WTC11 (cell line): Measurements from ENCODE around the gene TDRD1.

Experiments used
- IRF2 ChIP-seq: sonication (generic); formaldehyde crosslinking; IDR thresholded peaks from 2 replicates; pipeline ENCODE4 v1.8.0; 2022; ENCODE audit warnings: low read depth, missing genetic modification reagents, borderline replicate concordance
- NR3C1 ChIP-seq: sonication (generic); formaldehyde crosslinking; conservative IDR thresholded peaks from 2 replicates; pipeline ENCODE4 v1.8.1; 2023; ENCODE audit warnings: low read depth, mild to moderate bottlenecking, missing genetic modification reagents
- SOX15 ChIP-seq: fragments of 250-450 bp; sonication (Bioruptor Pico); IDR thresholded peaks from 2 replicates; pipeline ENCODE4 v1.9.0; 2021; ENCODE audit warnings: mild to moderate bottlenecking
- SP1 ChIP-seq: sonication (generic); formaldehyde crosslinking; conservative IDR thresholded peaks from 2 replicates; pipeline ENCODE4 v1.8.1; 2022; ENCODE audit warnings: missing genetic modification reagents
- TEAD1 ChIP-seq: sonication (generic); formaldehyde crosslinking; IDR thresholded peaks from 2 replicates; pipeline ENCODE4 v1.8.0; 2022; ENCODE audit warnings: mild to moderate bottlenecking, missing genetic modification reagents
- TEAD4 ChIP-seq: sonication (generic); formaldehyde crosslinking; IDR thresholded peaks from 2 replicates; pipeline ENCODE4 v1.8.0; 2022; ENCODE audit warnings: mild to moderate bottlenecking, missing genetic modification reagents
- TP53 ChIP-seq: sonication (generic); formaldehyde crosslinking; IDR thresholded peaks from 2 replicates; pipeline ENCODE4 v1.8.1; 2023; ENCODE audit warnings: mild to moderate bottlenecking, missing genetic modification reagents
- ZNF138 ChIP-seq: sonication (generic); formaldehyde crosslinking; conservative IDR thresholded peaks from 2 replicates; pipeline ENCODE4 v1.8.1; 2022; ENCODE audit warnings: mild to moderate bottlenecking, moderate library complexity, missing genetic modification reagents
- TF ChIP-seq, protein P1 (sequence below): sonication (generic); formaldehyde crosslinking; IDR thresholded peaks from 2 replicates; pipeline ENCODE4 v1.8.0; 2022; ENCODE audit warnings: mild to moderate bottlenecking, missing genetic modification reagents
- TF ChIP-seq, protein P2 (sequence below): fragments of 200-600 bp; IDR thresholded peaks from 2 replicates; pipeline ENCODE4 v1.8.0; 2022; ENCODE audit warnings: antibody characterized with exemption
- TF ChIP-seq, protein P3 (sequence below): sonication (generic); formaldehyde crosslinking; IDR thresholded peaks from 2 replicates; pipeline ENCODE4 v1.8.1; 2022; ENCODE audit warnings: mild to moderate bottlenecking, missing genetic modification reagents, moderate library complexity, borderline replicate concordance
- TF ChIP-seq, protein P4 (sequence below): sonication (generic); formaldehyde crosslinking; IDR thresholded peaks from 2 replicates; pipeline ENCODE4 v1.8.1; 2023; ENCODE audit warnings: mild to moderate bottlenecking, missing genetic modification reagents, borderline replicate concordance
- TF ChIP-seq, protein P5 (sequence below): sonication (generic); formaldehyde crosslinking; conservative IDR thresholded peaks from 2 replicates; pipeline ENCODE4 v1.8.1; 2023; ENCODE audit warnings: mild to moderate bottlenecking, low read depth, missing genetic modification reagents, moderate library complexity
- TF ChIP-seq, protein P6 (sequence below): sonication (generic); formaldehyde crosslinking; IDR thresholded peaks from 2 replicates; pipeline ENCODE4 v1.8.1; 2022; ENCODE audit warnings: low read depth, missing genetic modification reagents, borderline replicate concordance

DNA sequence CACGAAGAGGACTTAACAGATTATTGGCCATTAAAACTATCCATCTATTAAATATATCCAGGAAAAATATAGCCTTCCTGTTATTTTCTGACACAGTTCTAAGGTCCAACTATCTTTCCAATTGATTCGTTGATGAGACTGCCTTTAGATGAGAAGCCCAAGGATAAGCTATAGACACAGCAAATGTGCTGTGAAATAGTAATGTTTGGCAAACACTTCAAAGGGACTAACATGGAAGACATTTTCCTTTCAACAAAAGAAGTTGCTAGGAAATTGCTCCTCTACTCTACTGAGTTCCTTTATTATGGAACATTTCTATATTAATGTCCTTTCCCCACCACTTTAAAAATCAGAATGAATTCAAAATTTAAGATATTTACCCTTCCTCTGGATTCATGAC is 43.7 kb upstream of the TDRD1 start:
- TF ChIP-seq SP1 (CRISPR knock-in tag), result no peak
- TF ChIP-seq IRF2, result no peak
- TF ChIP-seq NR3C1 (CRISPR knock-in tag), result no peak
- TF ChIP-seq, protein P1, sequence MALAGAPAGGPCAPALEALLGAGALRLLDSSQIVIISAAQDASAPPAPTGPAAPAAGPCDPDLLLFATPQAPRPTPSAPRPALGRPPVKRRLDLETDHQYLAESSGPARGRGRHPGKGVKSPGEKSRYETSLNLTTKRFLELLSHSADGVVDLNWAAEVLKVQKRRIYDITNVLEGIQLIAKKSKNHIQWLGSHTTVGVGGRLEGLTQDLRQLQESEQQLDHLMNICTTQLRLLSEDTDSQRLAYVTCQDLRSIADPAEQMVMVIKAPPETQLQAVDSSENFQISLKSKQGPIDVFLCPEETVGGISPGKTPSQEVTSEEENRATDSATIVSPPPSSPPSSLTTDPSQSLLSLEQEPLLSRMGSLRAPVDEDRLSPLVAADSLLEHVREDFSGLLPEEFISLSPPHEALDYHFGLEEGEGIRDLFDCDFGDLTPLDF (CRISPR knock-in tag), result no peak
- TF ChIP-seq TEAD4 (CRISPR knock-in tag), result no peak
- no peak for TF ChIP-seq TEAD1 (CRISPR knock-in tag)
- TF ChIP-seq, protein P2, sequence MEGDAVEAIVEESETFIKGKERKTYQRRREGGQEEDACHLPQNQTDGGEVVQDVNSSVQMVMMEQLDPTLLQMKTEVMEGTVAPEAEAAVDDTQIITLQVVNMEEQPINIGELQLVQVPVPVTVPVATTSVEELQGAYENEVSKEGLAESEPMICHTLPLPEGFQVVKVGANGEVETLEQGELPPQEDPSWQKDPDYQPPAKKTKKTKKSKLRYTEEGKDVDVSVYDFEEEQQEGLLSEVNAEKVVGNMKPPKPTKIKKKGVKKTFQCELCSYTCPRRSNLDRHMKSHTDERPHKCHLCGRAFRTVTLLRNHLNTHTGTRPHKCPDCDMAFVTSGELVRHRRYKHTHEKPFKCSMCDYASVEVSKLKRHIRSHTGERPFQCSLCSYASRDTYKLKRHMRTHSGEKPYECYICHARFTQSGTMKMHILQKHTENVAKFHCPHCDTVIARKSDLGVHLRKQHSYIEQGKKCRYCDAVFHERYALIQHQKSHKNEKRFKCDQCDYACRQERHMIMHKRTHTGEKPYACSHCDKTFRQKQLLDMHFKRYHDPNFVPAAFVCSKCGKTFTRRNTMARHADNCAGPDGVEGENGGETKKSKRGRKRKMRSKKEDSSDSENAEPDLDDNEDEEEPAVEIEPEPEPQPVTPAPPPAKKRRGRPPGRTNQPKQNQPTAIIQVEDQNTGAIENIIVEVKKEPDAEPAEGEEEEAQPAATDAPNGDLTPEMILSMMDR, result no peak
- TF ChIP-seq TP53 (CRISPR knock-in tag), result no peak
- TF ChIP-seq SOX15 (CRISPR knock-in tag), result no peak
- TF ChIP-seq, protein P3, sequence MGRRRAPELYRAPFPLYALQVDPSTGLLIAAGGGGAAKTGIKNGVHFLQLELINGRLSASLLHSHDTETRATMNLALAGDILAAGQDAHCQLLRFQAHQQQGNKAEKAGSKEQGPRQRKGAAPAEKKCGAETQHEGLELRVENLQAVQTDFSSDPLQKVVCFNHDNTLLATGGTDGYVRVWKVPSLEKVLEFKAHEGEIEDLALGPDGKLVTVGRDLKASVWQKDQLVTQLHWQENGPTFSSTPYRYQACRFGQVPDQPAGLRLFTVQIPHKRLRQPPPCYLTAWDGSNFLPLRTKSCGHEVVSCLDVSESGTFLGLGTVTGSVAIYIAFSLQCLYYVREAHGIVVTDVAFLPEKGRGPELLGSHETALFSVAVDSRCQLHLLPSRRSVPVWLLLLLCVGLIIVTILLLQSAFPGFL (CRISPR knock-in tag), result no peak
- no peak for TF ChIP-seq ZNF138 (CRISPR knock-in tag)
- TF ChIP-seq, protein P4, sequence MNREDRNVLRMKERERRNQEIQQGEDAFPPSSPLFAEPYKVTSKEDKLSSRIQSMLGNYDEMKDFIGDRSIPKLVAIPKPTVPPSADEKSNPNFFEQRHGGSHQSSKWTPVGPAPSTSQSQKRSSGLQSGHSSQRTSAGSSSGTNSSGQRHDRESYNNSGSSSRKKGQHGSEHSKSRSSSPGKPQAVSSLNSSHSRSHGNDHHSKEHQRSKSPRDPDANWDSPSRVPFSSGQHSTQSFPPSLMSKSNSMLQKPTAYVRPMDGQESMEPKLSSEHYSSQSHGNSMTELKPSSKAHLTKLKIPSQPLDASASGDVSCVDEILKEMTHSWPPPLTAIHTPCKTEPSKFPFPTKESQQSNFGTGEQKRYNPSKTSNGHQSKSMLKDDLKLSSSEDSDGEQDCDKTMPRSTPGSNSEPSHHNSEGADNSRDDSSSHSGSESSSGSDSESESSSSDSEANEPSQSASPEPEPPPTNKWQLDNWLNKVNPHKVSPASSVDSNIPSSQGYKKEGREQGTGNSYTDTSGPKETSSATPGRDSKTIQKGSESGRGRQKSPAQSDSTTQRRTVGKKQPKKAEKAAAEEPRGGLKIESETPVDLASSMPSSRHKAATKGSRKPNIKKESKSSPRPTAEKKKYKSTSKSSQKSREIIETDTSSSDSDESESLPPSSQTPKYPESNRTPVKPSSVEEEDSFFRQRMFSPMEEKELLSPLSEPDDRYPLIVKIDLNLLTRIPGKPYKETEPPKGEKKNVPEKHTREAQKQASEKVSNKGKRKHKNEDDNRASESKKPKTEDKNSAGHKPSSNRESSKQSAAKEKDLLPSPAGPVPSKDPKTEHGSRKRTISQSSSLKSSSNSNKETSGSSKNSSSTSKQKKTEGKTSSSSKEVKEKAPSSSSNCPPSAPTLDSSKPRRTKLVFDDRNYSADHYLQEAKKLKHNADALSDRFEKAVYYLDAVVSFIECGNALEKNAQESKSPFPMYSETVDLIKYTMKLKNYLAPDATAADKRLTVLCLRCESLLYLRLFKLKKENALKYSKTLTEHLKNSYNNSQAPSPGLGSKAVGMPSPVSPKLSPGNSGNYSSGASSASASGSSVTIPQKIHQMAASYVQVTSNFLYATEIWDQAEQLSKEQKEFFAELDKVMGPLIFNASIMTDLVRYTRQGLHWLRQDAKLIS (CRISPR knock-in tag), result no peak
- TF ChIP-seq, protein P5, sequence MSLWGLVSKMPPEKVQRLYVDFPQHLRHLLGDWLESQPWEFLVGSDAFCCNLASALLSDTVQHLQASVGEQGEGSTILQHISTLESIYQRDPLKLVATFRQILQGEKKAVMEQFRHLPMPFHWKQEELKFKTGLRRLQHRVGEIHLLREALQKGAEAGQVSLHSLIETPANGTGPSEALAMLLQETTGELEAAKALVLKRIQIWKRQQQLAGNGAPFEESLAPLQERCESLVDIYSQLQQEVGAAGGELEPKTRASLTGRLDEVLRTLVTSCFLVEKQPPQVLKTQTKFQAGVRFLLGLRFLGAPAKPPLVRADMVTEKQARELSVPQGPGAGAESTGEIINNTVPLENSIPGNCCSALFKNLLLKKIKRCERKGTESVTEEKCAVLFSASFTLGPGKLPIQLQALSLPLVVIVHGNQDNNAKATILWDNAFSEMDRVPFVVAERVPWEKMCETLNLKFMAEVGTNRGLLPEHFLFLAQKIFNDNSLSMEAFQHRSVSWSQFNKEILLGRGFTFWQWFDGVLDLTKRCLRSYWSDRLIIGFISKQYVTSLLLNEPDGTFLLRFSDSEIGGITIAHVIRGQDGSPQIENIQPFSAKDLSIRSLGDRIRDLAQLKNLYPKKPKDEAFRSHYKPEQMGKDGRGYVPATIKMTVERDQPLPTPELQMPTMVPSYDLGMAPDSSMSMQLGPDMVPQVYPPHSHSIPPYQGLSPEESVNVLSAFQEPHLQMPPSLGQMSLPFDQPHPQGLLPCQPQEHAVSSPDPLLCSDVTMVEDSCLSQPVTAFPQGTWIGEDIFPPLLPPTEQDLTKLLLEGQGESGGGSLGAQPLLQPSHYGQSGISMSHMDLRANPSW (CRISPR knock-in tag), result no peak
- TF ChIP-seq, protein P6, sequence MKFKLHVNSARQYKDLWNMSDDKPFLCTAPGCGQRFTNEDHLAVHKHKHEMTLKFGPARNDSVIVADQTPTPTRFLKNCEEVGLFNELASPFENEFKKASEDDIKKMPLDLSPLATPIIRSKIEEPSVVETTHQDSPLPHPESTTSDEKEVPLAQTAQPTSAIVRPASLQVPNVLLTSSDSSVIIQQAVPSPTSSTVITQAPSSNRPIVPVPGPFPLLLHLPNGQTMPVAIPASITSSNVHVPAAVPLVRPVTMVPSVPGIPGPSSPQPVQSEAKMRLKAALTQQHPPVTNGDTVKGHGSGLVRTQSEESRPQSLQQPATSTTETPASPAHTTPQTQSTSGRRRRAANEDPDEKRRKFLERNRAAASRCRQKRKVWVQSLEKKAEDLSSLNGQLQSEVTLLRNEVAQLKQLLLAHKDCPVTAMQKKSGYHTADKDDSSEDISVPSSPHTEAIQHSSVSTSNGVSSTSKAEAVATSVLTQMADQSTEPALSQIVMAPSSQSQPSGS (CRISPR knock-in tag), result no peak
